PC-3 (cell line): Measurements from ENCODE around the gene DENR. TPM values are rescaled to one million over a fixed set of nuclear protein-coding genes. Genes with fewer than 3 reads are reported as not detected.
"Not testable (repeated sequence)": the region's sequence is repeated elsewhere in the genome, so short reads cannot be mapped to it uniquely, and the experiment has no call there.

Experiments
- ATAC-seq: fragments of 200-7000 bp; cut with Tn5 transposase; 2 replicates; pipeline ENCODE4 v1.9.1; 2020; ENCODE audit warnings: mild to moderate bottlenecking, moderate library complexity
- Bru-seq: library from RNA; stranded (reverse); fragments of 400-500 nt; gene quantifications from one replicate; lab custom pipeline; 2021; lab: Mats Ljungman, UMichigan
- BruChase-seq, 2 experiments: library from RNA; stranded (reverse); fragments of 400-500 nt; gene quantifications; one replicate each; lab custom pipeline; 2021; lab: Mats Ljungman, UMichigan
- BruUV-seq: library from RNA; stranded (reverse); fragments of 400-500 nt; replicated peaks from 2 replicates; lab custom pipeline; 2021; lab: Mats Ljungman, UMichigan
- CTCF ChIA-PET: fragments of 300-600 bp; sonication (Branson Sonifier 250); formaldehyde crosslinking; loops from one replicate; lab custom pipeline; 2022; ENCODE audit warnings: antibody characterized with exemption; lab: Charles Lee
- POLR2A ChIA-PET: fragments of 300-600 bp; sonication (Branson Sonifier 250); formaldehyde crosslinking; loops from one replicate; lab custom pipeline; 2022; ENCODE audit warnings: antibody characterized with exemption; ENCODE audit not compliant: unreplicated experiment; lab: Charles Lee
- DNase-seq: peaks from one replicate; pipeline ENCODE4 v3.0.0-alpha.2; 2015
- H2AFZ ChIP-seq: fragments of 300-600 bp; sonication (generic); 2 replicates; pipeline ENCODE4 v1.6.0; 2016; ENCODE audit warnings: antibody characterized with exemption, low read length
- H3F3A ChIP-seq: fragments of 300-600 bp; sonication (generic); one replicate; pipeline ENCODE4 v1.6.0; 2017; ENCODE audit warnings: antibody characterized with exemption, low read length, control low read depth, mild to moderate bottlenecking; ENCODE audit not compliant: unreplicated experiment
- H3K27ac ChIP-seq: fragments of 300-600 bp; sonication (generic); 2 replicates; pipeline ENCODE4 v1.5.1; 2016; ENCODE audit warnings: mild to moderate bottlenecking, low read length
- H3K27me3 ChIP-seq: fragments of 300-600 bp; sonication (generic); 2 replicates; pipeline ENCODE4 v1.6.1; 2016; ENCODE audit warnings: low read length, mixed read lengths
- H3K36me3 ChIP-seq: fragments of 300-600 bp; sonication (generic); 2 replicates; pipeline ENCODE4 v1.6.1; 2016; ENCODE audit warnings: low read depth, mixed run types, low read length, mixed read lengths
- H3K4me1 ChIP-seq: fragments of 300-600 bp; sonication (generic); 2 replicates; pipeline ENCODE4 v1.5.1; 2016; ENCODE audit warnings: low read length; ENCODE audit not compliant: insufficient read depth
- H3K4me2 ChIP-seq: fragments of 300-600 bp; sonication (generic); 2 replicates; pipeline ENCODE4 v1.6.0; 2016; ENCODE audit warnings: low read length
- H3K4me3 ChIP-seq: fragments of 300-600 bp; sonication (generic); 2 replicates; pipeline ENCODE4 v1.5.1; 2016; ENCODE audit warnings: mild to moderate bottlenecking, low read length, mixed read lengths
- H3K79me2 ChIP-seq: fragments of 300-600 bp; sonication (generic); 2 replicates; pipeline ENCODE4 v1.6.1; 2017; ENCODE audit warnings: low read length, mixed read lengths
- H3K9ac ChIP-seq: fragments of 300-600 bp; sonication (generic); 2 replicates; pipeline ENCODE4 v1.6.0; 2016; ENCODE audit warnings: mild to moderate bottlenecking, low read length
- H3K9me2 ChIP-seq: fragments of 300-600 bp; sonication (generic); replicated peaks from 2 replicates; pipeline ENCODE4 v1.6.1; 2016; ENCODE audit warnings: mixed run types, low read length, mixed read lengths
- H3K9me3 ChIP-seq: fragments of 300-600 bp; sonication (generic); 2 replicates; pipeline ENCODE4 v1.6.1; 2016; ENCODE audit warnings: low read length, mixed read lengths
- H4K20me1 ChIP-seq: fragments of 300-600 bp; sonication (generic); 2 replicates; pipeline ENCODE4 v1.6.1; 2016; ENCODE audit warnings: low read length, mixed read lengths
- CTCF ChIP-seq: fragments of 300-600 bp; sonication (generic); conservative IDR thresholded peaks from 2 replicates; pipeline ENCODE4 v1.5.1; 2017; ENCODE audit warnings: antibody characterized with exemption, low read depth, mild to moderate bottlenecking, low read length
- EZH2 ChIP-seq: fragments of 300-600 bp; sonication (generic); IDR thresholded peaks from one replicate; pipeline ENCODE4 v1.6.1; 2017; ENCODE audit warnings: antibody characterized with exemption, mild to moderate bottlenecking, low read length; ENCODE audit not compliant: unreplicated experiment
- EZH2phosphoT487 ChIP-seq: fragments of 300-600 bp; sonication (generic); IDR thresholded peaks from 2 replicates; pipeline ENCODE4 v1.6.1; 2018; ENCODE audit warnings: mild to moderate bottlenecking, antibody characterized with exemption, low read length, borderline replicate concordance
- intact Hi-C: fragments of 100-400 bp; cut with micrococcal nuclease; formaldehyde crosslinking; loops from 2 replicates; pipeline ENCODE4 v1.9.0; 2023
- long read RNA-seq: library from polyadenylated mRNA; unstranded; transcript quantifications from one replicate; pipeline ENCODE4 v2.0.0, GENCODE V29; 2021; ENCODE audit not compliant: unreplicated experiment
- total RNA-seq: library from RNA; depleted of rRNA; stranded (reverse); fragments of >200 nt; gene quantifications from 2 replicates; pipeline ENCODE4 v1.2.3, GENCODE V29; 2014; rRNA removed

Gene DENR
- 83.3 and 91.9 TPM in 2 replicates for total RNA-seq
- percentile 96 among the genes with signal in this experiment for Bru-seq, nascent RNA
- percentile 97 among the genes with signal in this experiment for BruChase-seq, experiment 1, labeled RNA remaining after a 6-hour chase
- percentile 96 among the genes with signal in this experiment for BruChase-seq, experiment 2, labeled RNA remaining after a 2-hour chase
- long read RNA-seq, transcript DENR-203 (2 exons, 699 nt): major isoform, 8 of 42 reads
- long read RNA-seq, partial matches to known transcripts: 21 of 42 reads
- long read RNA-seq, other reads (novel, unspliced or antisense): 13 of 42 reads

- peak; percentile 95 for TF ChIP-seq CTCF
- no peak for TF ChIP-seq EZH2
- TF ChIP-seq EZH2phosphoT487: no peak
- ATAC-seq: peak; percentile 82
- Histone ChIP-seq H3K9me3 (no peaks in the 10 kb centered on the region), H3K27me3 (no peaks in the 10 kb centered on the region), H4K20me1 (no peaks in the 10 kb centered on the region), H3K79me2 (peaks cover 50% of the 10 kb centered on the region), H3K4me2 (peak within 1 kb of the TSS; percentile 88), H3K36me3 (peaks cover 34% of the 10 kb centered on the region), H2AFZ (peak within 1 kb of the TSS; percentile 72), H3K4me3 (peak within 1 kb of the TSS; percentile 81), H3F3A (peaks cover 5% of the 10 kb centered on the region), H3K9me2 (no peaks in the 10 kb centered on the region), H3K27ac (peak within 1 kb of the TSS; percentile 54), H3K9ac (peak within 1 kb of the TSS; percentile 97), H3K4me1 (peaks cover 30% of the 10 kb centered on the region)
- ChIA-PET CTCF (interaction anchor here (1.4 kb wide), 1 partner anchor 115 kb away, joined by 14 read pairs; no protein-coding TSS in a partner anchor), POLR2A (interaction anchor here (0.6 to 0.8 kb wide), 2 partner anchors 16 to 144 kb away, joined by 4 to 5 read pairs; no protein-coding TSS in a partner anchor)
- no TSS peak for BruUV-seq
- intact Hi-C loops: loop anchor here (1.0 to 2.0 kb wide), 3 partner anchors 73 to 226 kb away; partner anchors contain the start of genes KNTC1 and RSRC2
- peak; percentile 100 for DNase-seq
Observed at GRCh38 chr12:122752464-122753318, at the start of gene DENR. Gene DENR (plus strand): TSS chr12:122752824. CDS start chr12:122753702, 878 bp downstream.

- H4K20me1 ChIP-seq, H3K4me3 ChIP-seq, H3K79me2 ChIP-seq, POLR2A ChIA-PET, ATAC-seq, DNase-seq, BruUV-seq, CTCF ChIA-PET, H3K9me3 ChIP-seq, H3K4me2 ChIP-seq, H3K9ac ChIP-seq, H3K4me1 ChIP-seq, H2AFZ ChIP-seq, H3K36me3 ChIP-seq, intact Hi-C loops, H3K27ac ChIP-seq, H3K9me2 ChIP-seq, H3K27me3 ChIP-seq, H3F3A ChIP-seq: not testable (repeated sequence)
Observed at GRCh38 chr12:122702890-122703611, 49.6 kb upstream of the DENR start, which contains the start of gene HCAR2. Gene HCAR2 (minus strand): TSS chr12:122703357. CDS start chr12:122703283, 74 bp downstream.

GRCh38 chr12:122703841-122704240 is 48.8 kb upstream of the DENR start:
- intact Hi-C loops, DNase-seq, H3F3A ChIP-seq, ATAC-seq, H3K4me2 ChIP-seq, H3K4me3 ChIP-seq, H3K9me3 ChIP-seq, BruUV-seq, POLR2A ChIA-PET, CTCF ChIA-PET, H3K27ac ChIP-seq, H4K20me1 ChIP-seq, H2AFZ ChIP-seq, H3K36me3 ChIP-seq, H3K4me1 ChIP-seq, H3K27me3 ChIP-seq, H3K9me2 ChIP-seq, H3K9ac ChIP-seq, H3K79me2 ChIP-seq: not testable (repeated sequence)

- POLR2A ChIA-PET, H3K36me3 ChIP-seq, H3K27me3 ChIP-seq, H3K9me2 ChIP-seq, DNase-seq, H3K27ac ChIP-seq, H4K20me1 ChIP-seq, CTCF ChIA-PET, intact Hi-C loops, H3F3A ChIP-seq, BruUV-seq, H3K9me3 ChIP-seq, ATAC-seq, H3K79me2 ChIP-seq, H2AFZ ChIP-seq, H3K4me2 ChIP-seq, H3K4me3 ChIP-seq, H3K9ac ChIP-seq: not testable (repeated sequence)
- H3K4me1 ChIP-seq: peaks cover 11% of the 10 kb centered on the region; the same call in 1 of the 2 replicates
Observed at GRCh38 chr12:122709287-122709686, 43.3 kb upstream of the DENR start.

- H3K4me1 ChIP-seq: peaks cover 11% of the 10 kb centered on the region; the same call in 1 of the 2 replicates
- H3K9me3 ChIP-seq, H3K27me3 ChIP-seq, BruUV-seq, H4K20me1 ChIP-seq, POLR2A ChIA-PET, H3K9me2 ChIP-seq, intact Hi-C loops, H3K79me2 ChIP-seq, ATAC-seq, H3K9ac ChIP-seq, H3K36me3 ChIP-seq, H3K27ac ChIP-seq, H3F3A ChIP-seq, H3K4me3 ChIP-seq, CTCF ChIA-PET, H2AFZ ChIP-seq: not testable (repeated sequence)
- peak; percentile 46 for DNase-seq
- H3K4me2 ChIP-seq: peak overlapping the region; percentile 34; the same call in 1 of the 2 replicates
Observed at GRCh38 chr12:122710341-122710740, 42.3 kb upstream of the DENR start.
